A673 (cell line): ENCODE measurements around the gene ARHGAP26.

Experiments used
- EZH2 ChIP-seq: fragments of 200-600 bp; sonication (generic); IDR thresholded peaks from 2 replicates; pipeline ENCODE4 v1.6.1; 2017; ENCODE audit warnings: borderline replicate concordance, low read depth, mild to moderate bottlenecking, mixed read lengths, antibody characterized with exemption, low read length; ENCODE audit not compliant: poor library complexity, severe bottlenecking
- TF ChIP-seq, protein P1 (sequence below): fragments of 300-800, 200-600 bp; sonication (generic); conservative IDR thresholded peaks from 2 replicates; pipeline ENCODE4 v1.5.1; 2017; ENCODE audit warnings: low read depth, mild to moderate bottlenecking, antibody characterized with exemption, low read length, moderate library complexity, mixed read lengths

DNA sequence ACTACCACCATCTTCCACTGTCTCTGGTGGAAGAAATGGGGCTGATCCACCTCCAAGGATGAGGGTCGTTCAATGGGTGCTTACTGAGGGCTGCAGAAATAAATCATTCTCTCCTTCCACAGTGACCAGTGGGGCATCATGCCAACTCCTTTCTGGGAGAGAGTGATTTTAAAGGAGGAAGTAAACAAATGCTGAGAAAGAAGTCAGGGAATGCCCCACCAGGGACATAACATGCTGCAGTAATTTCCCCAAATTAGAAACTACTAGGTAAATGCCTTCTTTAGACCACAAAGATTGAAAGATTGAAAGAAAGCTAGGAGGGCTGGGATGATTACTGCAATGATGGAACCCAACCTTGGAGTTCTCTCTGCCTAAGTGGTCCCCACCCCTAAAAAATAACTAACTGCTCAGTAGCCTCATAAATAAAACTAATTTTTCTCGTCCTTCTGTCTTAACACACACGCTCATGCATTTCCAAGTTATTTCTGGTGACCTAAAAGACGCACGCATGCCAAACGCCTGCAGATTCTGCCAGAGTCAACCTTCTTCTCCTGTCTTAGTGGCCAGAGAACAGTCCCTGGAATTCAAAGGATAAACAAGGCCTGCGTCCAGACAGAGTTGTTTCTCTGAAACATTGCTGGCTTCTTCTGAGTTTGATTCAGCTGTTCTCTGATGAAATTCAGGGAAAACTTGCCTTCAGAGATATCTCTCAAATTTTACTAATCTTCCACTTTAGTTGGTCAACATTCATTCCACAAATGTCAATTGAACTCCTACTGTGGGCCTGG lies 383.3 kb downstream of the ARHGAP26 start:
- TF ChIP-seq, protein P1, sequence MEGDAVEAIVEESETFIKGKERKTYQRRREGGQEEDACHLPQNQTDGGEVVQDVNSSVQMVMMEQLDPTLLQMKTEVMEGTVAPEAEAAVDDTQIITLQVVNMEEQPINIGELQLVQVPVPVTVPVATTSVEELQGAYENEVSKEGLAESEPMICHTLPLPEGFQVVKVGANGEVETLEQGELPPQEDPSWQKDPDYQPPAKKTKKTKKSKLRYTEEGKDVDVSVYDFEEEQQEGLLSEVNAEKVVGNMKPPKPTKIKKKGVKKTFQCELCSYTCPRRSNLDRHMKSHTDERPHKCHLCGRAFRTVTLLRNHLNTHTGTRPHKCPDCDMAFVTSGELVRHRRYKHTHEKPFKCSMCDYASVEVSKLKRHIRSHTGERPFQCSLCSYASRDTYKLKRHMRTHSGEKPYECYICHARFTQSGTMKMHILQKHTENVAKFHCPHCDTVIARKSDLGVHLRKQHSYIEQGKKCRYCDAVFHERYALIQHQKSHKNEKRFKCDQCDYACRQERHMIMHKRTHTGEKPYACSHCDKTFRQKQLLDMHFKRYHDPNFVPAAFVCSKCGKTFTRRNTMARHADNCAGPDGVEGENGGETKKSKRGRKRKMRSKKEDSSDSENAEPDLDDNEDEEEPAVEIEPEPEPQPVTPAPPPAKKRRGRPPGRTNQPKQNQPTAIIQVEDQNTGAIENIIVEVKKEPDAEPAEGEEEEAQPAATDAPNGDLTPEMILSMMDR = no peak
- TF ChIP-seq EZH2 = no peak
